SK-N-SH (cell line): Measurements from ENCODE around the gene FCAMR. TPM values are rescaled to one million over a fixed set of nuclear protein-coding genes. Genes with fewer than 3 reads are reported as not detected.

Experiments used
- CTCF ChIA-PET: fragments of 300-600, 350-600 bp; formaldehyde crosslinking; extraction: SDS; loops from one replicate; lab custom pipeline; 2021; lab: Yijun Ruan, JAX
- POLR2A ChIA-PET: fragments of 350-600 bp; sonication (Branson Sonifier 250); formaldehyde crosslinking; extraction: SDS; loops from one replicate; lab custom pipeline; 2020; ENCODE audit warnings: antibody characterized with exemption, inconsistent platforms; lab: Yijun Ruan, JAX
- DNase-seq: peaks from one replicate; pipeline ENCODE4 v3.0.0; 2012
- H2AFZ ChIP-seq: fragments of 200-600 bp; sonication (generic); 2 replicates; pipeline ENCODE4 v1.8.1; 2016; ENCODE audit warnings: antibody characterized with exemption, mild to moderate bottlenecking, low read depth
- H3F3A ChIP-seq: fragments of 200-600 bp; sonication (generic); replicated peaks from 2 replicates; pipeline ENCODE3; 2016; ENCODE audit warnings: antibody characterized with exemption, mild to moderate bottlenecking; ENCODE audit not compliant: insufficient read depth
- H3K27ac ChIP-seq, 2 experiments: fragments of 200-500 bp in 1 of 2; fragments of 200-600 bp in 1 of 2; sonication (Bioruptor generic) in 1 of 2; sonication (generic), shearing (Covaris generic) in 1 of 2; 2 replicates each; pipeline versions ENCODE4 v1.5.1 to v1.6.1; 2014 to 2016; ENCODE audit warnings: low read depth in 2 of 2, inconsistent platforms in 1 of 2, low read length in 1 of 2, mild to moderate bottlenecking in 1 of 2, mixed read lengths in 1 of 2
- H3K27me3 ChIP-seq: fragments of 200-600 bp; sonication (generic), shearing (Covaris generic); 2 replicates; pipeline ENCODE4 v1.6.1; 2016; ENCODE audit warnings: mixed run types; ENCODE audit not compliant: insufficient read depth
- H3K36me3 ChIP-seq, 2 experiments: fragments of 200-500 bp in 1 of 2; fragments of 200-600 bp in 1 of 2; sonication (Bioruptor generic) in 1 of 2; sonication (generic) in 1 of 2; replicated peaks in 1 of 2; 2 replicates each; pipeline versions ENCODE3 to v1.5.1; 2014 to 2016; ENCODE audit warnings: low read length in 1 of 2, mild to moderate bottlenecking in 1 of 2; ENCODE audit not compliant: insufficient read depth in 2 of 2, control insufficient read depth in 1 of 2
- H3K4me1 ChIP-seq, 2 experiments: fragments of 200-500 bp in 1 of 2; fragments of 200-600 bp in 1 of 2; sonication (Bioruptor generic) in 1 of 2; sonication (generic), shearing (Covaris generic) in 1 of 2; 2 replicates each; pipeline versions ENCODE4 v1.5.1 to v1.6.1; 2014 to 2016; ENCODE audit warnings: low read depth in 1 of 2, low read length in 1 of 2, mixed run types in 1 of 2; ENCODE audit not compliant: insufficient read depth in 2 of 2, control insufficient read depth in 1 of 2
- H3K4me2 ChIP-seq: fragments of 200-600 bp; sonication (generic), shearing (Covaris generic); 2 replicates; pipeline ENCODE4 v1.6.1; 2017; ENCODE audit warnings: mixed run types
- H3K4me3 ChIP-seq, 2 experiments: fragments of 200-500 bp in 1 of 2; fragments of 200-600 bp in 1 of 2; sonication (Bioruptor generic) in 1 of 2; sonication (generic), shearing (Covaris generic) in 1 of 2; 2 replicates each; pipeline versions ENCODE4 v1.5.1 to v1.8.1; 2014 to 2016; ENCODE audit warnings: low read depth in 2 of 2, inconsistent platforms in 1 of 2, low read length in 1 of 2, mild to moderate bottlenecking in 1 of 2, mixed read lengths in 1 of 2, moderate library complexity in 1 of 2
- H3K79me2 ChIP-seq: fragments of 200-600 bp; sonication (generic); 2 replicates; pipeline ENCODE4 v1.8.1; 2017; ENCODE audit warnings: mild to moderate bottlenecking; ENCODE audit not compliant: insufficient read depth
- H3K9ac ChIP-seq: fragments of 200-600 bp; sonication (generic); 2 replicates; pipeline ENCODE4 v1.6.1; 2017; ENCODE audit warnings: mixed run types
- H3K9me2 ChIP-seq: fragments of 200-600 bp; sonication (generic); 2 replicates; pipeline ENCODE4 v1.6.1; 2017; ENCODE audit warnings: mixed run types
- H3K9me3 ChIP-seq: fragments of 200-600 bp; sonication (generic); 2 replicates; pipeline ENCODE4 v1.6.1; 2017; ENCODE audit warnings: mixed run types, mild to moderate bottlenecking, moderate library complexity
- H4K20me1 ChIP-seq: fragments of 200-600 bp; sonication (generic); 2 replicates; pipeline ENCODE4 v1.6.1; 2017; ENCODE audit warnings: mild to moderate bottlenecking, mixed run types; ENCODE audit not compliant: insufficient read depth
- CHD2 ChIP-seq: fragments of 150-350 bp; IDR thresholded peaks from 2 replicates; pipeline ENCODE4 v1.6.1; 2018; ENCODE audit warnings: low read length; ENCODE audit not compliant: partially characterized antibody
- ELF1 ChIP-seq: IDR thresholded peaks from 2 replicates; pipeline ENCODE4 v1.4.0; 2012
- EP300 ChIP-seq, 2 experiments: IDR thresholded peaks; 2 replicates each; pipeline versions ENCODE4 v1.4.0 to v1.6.1; 2012; ENCODE audit warnings: borderline replicate concordance in 1 of 2, low read depth in 1 of 2, low read length in 1 of 2
- FOSL2 ChIP-seq: IDR thresholded peaks from 2 replicates; pipeline ENCODE4 v1.4.0; 2012; ENCODE audit warnings: low read depth, mild to moderate bottlenecking, moderate library complexity, borderline replicate concordance
- FOXJ3 ChIP-seq: sonication (generic); formaldehyde crosslinking; IDR thresholded peaks from 2 replicates; pipeline ENCODE4 v1.5.1; 2020; ENCODE audit warnings: mild to moderate bottlenecking, missing genetic modification reagents
- FOXM1 ChIP-seq: IDR thresholded peaks from 2 replicates; pipeline ENCODE4 v1.4.0; 2012; ENCODE audit warnings: low read depth, mild to moderate bottlenecking
- GABPA ChIP-seq: IDR thresholded peaks from 2 replicates; pipeline ENCODE4 v1.4.0; 2012; ENCODE audit warnings: low read depth, mild to moderate bottlenecking
- GATA2 ChIP-seq: sonication (generic); formaldehyde crosslinking; IDR thresholded peaks from 2 replicates; pipeline ENCODE4 v1.5.0; 2020; ENCODE audit warnings: mild to moderate bottlenecking, missing genetic modification reagents
- JUND ChIP-seq: IDR thresholded peaks from 2 replicates; pipeline ENCODE4 v1.4.0; 2012
- NFIC ChIP-seq: IDR thresholded peaks from 2 replicates; pipeline ENCODE4 v1.4.0; 2012; ENCODE audit warnings: borderline replicate concordance
- NRF1 ChIP-seq: IDR thresholded peaks from 2 replicates; pipeline ENCODE4 v1.6.1; 2012; ENCODE audit warnings: low read depth, mild to moderate bottlenecking, low read length
- PBX3 ChIP-seq: IDR thresholded peaks from 2 replicates; pipeline ENCODE4; 2012
- POLR2AphosphoS5 ChIP-seq: IDR thresholded peaks from 2 replicates; pipeline ENCODE4 v1.6.1; 2012; ENCODE audit warnings: low read depth, low read length
- RAD21 ChIP-seq: IDR thresholded peaks from 2 replicates; pipeline ENCODE4 v1.6.1; 2012; ENCODE audit warnings: mild to moderate bottlenecking, low read length
- RCOR1 ChIP-seq: fragments of 150-350 bp; IDR thresholded peaks from 2 replicates; pipeline ENCODE4 v1.6.1; 2017; ENCODE audit warnings: antibody characterized with exemption, low read length
- TAF1 ChIP-seq: IDR thresholded peaks from 2 replicates; pipeline ENCODE4 v1.6.1; 2012; ENCODE audit warnings: low read depth, mild to moderate bottlenecking, low read length, moderate library complexity, borderline replicate concordance
- WGBS: methylation state at CpG from one replicate; pipeline ENCODE4 v1.1.6; 2017; ENCODE audit warnings: low lambda C conversion rate; 5-methylcytosine and 5-hydroxymethylcytosine counted together
- polyA plus RNA-seq, 3 experiments: library from polyadenylated mRNA; depleted of rRNA; stranded (reverse); fragments of >200 nt; gene quantifications; 2 replicates each; pipeline ENCODE4 v1.2.3, GENCODE V29; 2012
- TF ChIP-seq, protein P1 (sequence below): IDR thresholded peaks from 2 replicates; pipeline ENCODE4 v1.4.0; 2012; ENCODE audit warnings: low read depth
- TF ChIP-seq, protein P2 (sequence below): IDR thresholded peaks from 2 replicates; pipeline ENCODE4 v1.4.0; 2012; ENCODE audit warnings: low read depth, borderline replicate concordance

FCAMR gene
- polyA plus RNA-seq, 1 of the 3 experiments (the other 2 are of a cell fraction), result not detected

DNA sequence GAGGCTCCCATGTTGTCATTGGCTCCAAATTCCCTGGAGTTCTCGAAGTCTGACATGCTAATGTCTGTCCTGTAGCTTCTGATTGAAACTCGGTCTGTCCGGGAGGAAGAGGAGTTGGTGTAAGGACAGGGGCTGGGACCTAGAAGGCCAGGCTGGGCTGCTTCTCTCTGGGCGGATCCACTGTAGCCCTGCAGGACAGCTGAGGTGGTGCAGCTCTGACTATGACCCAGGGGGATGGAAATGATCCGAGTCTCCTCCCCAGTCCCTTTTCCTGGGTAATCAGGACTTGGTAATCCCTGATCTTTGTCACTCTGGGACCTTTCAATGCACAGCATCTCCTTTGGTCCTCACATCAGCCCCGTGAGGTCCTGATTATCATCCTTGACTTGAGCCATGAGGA, 38.6 kb downstream of the FCAMR start (continued):
- TF ChIP-seq GATA2 (CRISPR knock-in tag) (no peak), JUND (no peak), FOXM1 (no peak), RAD21 (no peak)
- TF ChIP-seq, protein P1, sequence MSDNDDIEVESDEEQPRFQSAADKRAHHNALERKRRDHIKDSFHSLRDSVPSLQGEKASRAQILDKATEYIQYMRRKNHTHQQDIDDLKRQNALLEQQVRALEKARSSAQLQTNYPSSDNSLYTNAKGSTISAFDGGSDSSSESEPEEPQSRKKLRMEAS, result no peak

DNA sequence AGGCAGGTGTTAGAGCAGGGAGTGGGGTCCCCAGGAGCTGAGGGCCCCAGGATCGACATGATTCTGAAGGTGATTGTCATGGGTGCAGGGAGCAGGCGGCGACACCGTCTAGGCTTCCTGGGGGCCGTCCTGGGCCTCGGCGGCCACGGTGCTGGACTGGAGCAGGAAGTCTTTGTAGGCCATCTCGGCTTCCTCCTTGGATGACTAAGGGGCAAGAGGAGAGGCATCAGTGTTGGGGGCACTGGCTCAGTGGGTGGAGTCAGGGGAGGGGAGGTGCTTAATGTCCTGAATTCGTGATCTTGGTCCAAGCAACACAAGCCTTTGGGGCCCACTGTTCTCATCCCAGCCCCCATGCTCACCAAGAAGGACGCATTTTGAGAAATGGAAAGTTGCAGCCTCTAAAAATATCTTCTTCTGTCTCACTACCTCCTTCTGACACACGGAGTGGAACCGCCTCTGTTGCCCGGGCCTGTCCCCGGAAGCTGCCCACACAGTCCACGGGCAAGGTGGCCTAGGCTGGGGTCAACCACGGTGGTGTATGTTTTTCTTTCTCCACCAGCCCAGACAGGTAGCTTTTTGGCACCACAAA, 40.0 kb downstream of the FCAMR start:
- Histone ChIP-seq H3K9ac (no peak overlapping the region), H3K4me1 (no peaks in the 10 kb centered on the region), H2AFZ (no peak overlapping the region), H3K9me2 (no peaks in the 10 kb centered on the region), H3K9me3 (no peaks in the 10 kb centered on the region), H3K27me3 (0 out of 2 replicates have a peak, but pooled peaks cover 4% of the 10 kb centered on the region), H3F3A (no peaks in the 10 kb centered on the region), H3K4me3 (no peak overlapping the region), H4K20me1 (no peaks in the 10 kb centered on the region), H3K79me2 (no peaks in the 10 kb centered on the region), H3K4me2 (no peak overlapping the region), H3K36me3 (no peaks in the 10 kb centered on the region), H3K27ac (no peak overlapping the region)
- WGBS, result 67% methylated on average over 12 of the region's 17 CpGs
- no peak for TF ChIP-seq FOSL2
- TF ChIP-seq FOXJ3, result no peak
- no peak for TF ChIP-seq POLR2AphosphoS5
- TF ChIP-seq TAF1, result no peak
- no peak for TF ChIP-seq JUND
- TF ChIP-seq RCOR1, result no peak
- no peak for TF ChIP-seq CHD2
- no peak for TF ChIP-seq GATA2 (CRISPR knock-in tag)
- no peak for TF ChIP-seq NRF1
- no peak for TF ChIP-seq EP300 (IDR thresholded peaks at IDR 0.05; ENCODE audit: borderline replicate concordance in 1 of 2, low read depth in 1 of 2, low read length in 1 of 2)
- no peak for TF ChIP-seq ELF1
- TF ChIP-seq NFIC, result no peak
- TF ChIP-seq, protein P2, sequence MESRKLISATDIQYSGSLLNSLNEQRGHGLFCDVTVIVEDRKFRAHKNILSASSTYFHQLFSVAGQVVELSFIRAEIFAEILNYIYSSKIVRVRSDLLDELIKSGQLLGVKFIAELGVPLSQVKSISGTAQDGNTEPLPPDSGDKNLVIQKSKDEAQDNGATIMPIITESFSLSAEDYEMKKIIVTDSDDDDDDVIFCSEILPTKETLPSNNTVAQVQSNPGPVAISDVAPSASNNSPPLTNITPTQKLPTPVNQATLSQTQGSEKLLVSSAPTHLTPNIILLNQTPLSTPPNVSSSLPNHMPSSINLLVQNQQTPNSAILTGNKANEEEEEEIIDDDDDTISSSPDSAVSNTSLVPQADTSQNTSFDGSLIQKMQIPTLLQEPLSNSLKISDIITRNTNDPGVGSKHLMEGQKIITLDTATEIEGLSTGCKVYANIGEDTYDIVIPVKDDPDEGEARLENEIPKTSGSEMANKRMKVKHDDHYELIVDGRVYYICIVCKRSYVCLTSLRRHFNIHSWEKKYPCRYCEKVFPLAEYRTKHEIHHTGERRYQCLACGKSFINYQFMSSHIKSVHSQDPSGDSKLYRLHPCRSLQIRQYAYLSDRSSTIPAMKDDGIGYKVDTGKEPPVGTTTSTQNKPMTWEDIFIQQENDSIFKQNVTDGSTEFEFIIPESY, result no peak
- TF ChIP-seq GABPA, result no peak
- no peak for TF ChIP-seq RAD21
- no peak for TF ChIP-seq PBX3
- CTCF ChIA-PET, result interaction anchor here (1.5 to 5.4 kb wide), 2 partner anchors 8 to 17 kb away, joined by 4 to 23 read pairs; partner anchors contain the start of gene FCMR
- POLR2A ChIA-PET, result no interaction called here
- no peak for DNase-seq
